ENCODE measurements around the gene RAD51B. TPM values are rescaled to one million over a fixed set of nuclear protein-coding genes. Genes with fewer than 3 reads are reported as not detected.

RAD51B gene
- total and polyA plus RNA-seq, 9 of the 15 experiments (the other 6 are each of a cell fraction or from before 2014, with no cell fraction given): 8.5 to 17.3 (median 11.3) TPM

DNA sequence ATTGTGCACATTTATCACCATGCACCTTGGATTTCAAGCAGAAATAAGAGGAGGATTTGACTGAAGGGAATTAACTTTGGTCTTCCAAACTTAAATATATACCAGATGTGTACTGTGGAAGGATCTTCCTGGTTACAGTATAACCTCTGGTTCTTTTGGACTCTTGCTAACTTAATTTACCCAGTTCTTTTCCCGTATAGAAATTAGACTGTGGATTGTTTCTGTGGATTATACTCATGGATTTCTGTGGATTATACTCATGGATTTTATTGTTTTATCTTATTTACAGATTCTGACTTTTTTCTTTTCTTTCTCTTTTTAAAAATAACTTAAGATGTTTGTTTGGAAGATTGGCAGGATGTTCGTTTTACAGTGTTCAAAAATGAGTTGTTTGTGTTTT is 215.3 kb downstream of the RAD51B start (continued):
- no peak for TF ChIP-seq ZNF318 (IDR thresholded peaks at IDR 0.05; ENCODE audit: borderline replicate concordance in 1 of 2, low read depth in 1 of 2)
- TF ChIP-seq, protein P1, sequence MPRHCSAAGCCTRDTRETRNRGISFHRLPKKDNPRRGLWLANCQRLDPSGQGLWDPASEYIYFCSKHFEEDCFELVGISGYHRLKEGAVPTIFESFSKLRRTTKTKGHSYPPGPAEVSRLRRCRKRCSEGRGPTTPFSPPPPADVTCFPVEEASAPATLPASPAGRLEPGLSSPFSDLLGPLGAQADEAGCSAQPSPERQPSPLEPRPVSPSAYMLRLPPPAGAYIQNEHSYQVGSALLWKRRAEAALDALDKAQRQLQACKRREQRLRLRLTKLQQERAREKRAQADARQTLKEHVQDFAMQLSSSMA (CRISPR knock-in tag; IDR thresholded peaks at IDR 0.05): no peak

Measured in K562 (cell line).